Fibroblast of lung (primary cell): ENCODE results near the gene MTX2.

Experiments used
- CTCF ChIP-seq, 2 donors: IDR thresholded peaks in 1 of 2; conservative IDR thresholded peaks in 1 of 2; 1 replicate in 1 of 2; 2 replicates in 1 of 2; pipeline ENCODE4 v1.5.1; 2011 to 2012; ENCODE audit warnings: low read length in 2 of 2, control low read depth in 1 of 2, inconsistent platforms in 1 of 2, low read depth in 1 of 2, mild to moderate bottlenecking in 1 of 2
- EZH2 ChIP-seq: IDR thresholded peaks from 2 replicates; pipeline ENCODE4 v1.5.1; 2012; ENCODE audit warnings: low read length, control low read depth, mild to moderate bottlenecking; ENCODE audit errors: missing control alignments

GRCh38 chr2:176284461-176285049, 15.3 kb downstream of the MTX2 start:
- TF ChIP-seq CTCF (conservative IDR thresholded peaks at IDR 0.05 in 1 of 2, IDR thresholded peaks at IDR 0.05 in 1 of 2; ENCODE audit: low read depth in 1 of 2, low read length in 2 of 2): no peak
- no peak for TF ChIP-seq EZH2
